Fibroblast of lung (primary cell): ENCODE measurements around the gene PXDN.

ENCODE experiments used
- CTCF ChIP-seq, 2 donors: IDR thresholded peaks in 1 of 2; conservative IDR thresholded peaks in 1 of 2; 1 replicate in 1 of 2; 2 replicates in 1 of 2; pipeline ENCODE4 v1.5.1; 2011 to 2012; ENCODE audit warnings: low read length in 2 of 2, control low read depth in 1 of 2, inconsistent platforms in 1 of 2, low read depth in 1 of 2, mild to moderate bottlenecking in 1 of 2
- EZH2 ChIP-seq: IDR thresholded peaks from 2 replicates; pipeline ENCODE4 v1.5.1; 2012; ENCODE audit warnings: low read length, control low read depth, mild to moderate bottlenecking; ENCODE audit errors: missing control alignments

GRCh38 chr2:1628893-1629292, 115.4 kb downstream of the PXDN start:
- TF ChIP-seq EZH2 (no peak), CTCF (conservative IDR thresholded peaks at IDR 0.05 in 1 of 2, IDR thresholded peaks at IDR 0.05 in 1 of 2; ENCODE audit: low read depth in 1 of 2, low read length in 2 of 2) (no peak)
